NB4 (cell line): ENCODE data around the gene OBSCN.

Source experiments
- CTCF ChIP-seq: IDR thresholded peaks from one replicate; pipeline ENCODE4 v1.5.1; 2012; ENCODE audit warnings: low read depth, low read length
- MAX ChIP-seq: IDR thresholded peaks from 2 replicates; pipeline ENCODE4 v1.6.1; 2011; ENCODE audit warnings: low read depth, low read length
- MYC ChIP-seq: IDR thresholded peaks from 2 replicates; pipeline ENCODE4 v1.6.1; 2011; ENCODE audit warnings: low read depth, low read length
- POLR2A ChIP-seq: IDR thresholded peaks from 2 replicates; pipeline ENCODE4 v1.6.1; 2011; ENCODE audit warnings: mild to moderate bottlenecking; ENCODE audit not compliant: insufficient read length; ENCODE audit errors: extremely low read depth

- TF ChIP-seq POLR2A (no peak), CTCF (no peak), MAX (no peak), MYC (no peak)
Observed at GRCh38 chr1:228335406-228336307, 127.8 kb downstream of the OBSCN start.
